HG03039 (cell line): Measurements from ENCODE around the gene TOX2.

Experiments
- ATAC-seq: cut with Tn5 transposase; IDR thresholded peaks from one replicate; pipeline ENCODE4 v1.9.1; 2021; ENCODE audit warnings: mild to moderate bottlenecking, moderate library complexity; ENCODE audit not compliant: unreplicated experiment

Gene TOX2, protein sequence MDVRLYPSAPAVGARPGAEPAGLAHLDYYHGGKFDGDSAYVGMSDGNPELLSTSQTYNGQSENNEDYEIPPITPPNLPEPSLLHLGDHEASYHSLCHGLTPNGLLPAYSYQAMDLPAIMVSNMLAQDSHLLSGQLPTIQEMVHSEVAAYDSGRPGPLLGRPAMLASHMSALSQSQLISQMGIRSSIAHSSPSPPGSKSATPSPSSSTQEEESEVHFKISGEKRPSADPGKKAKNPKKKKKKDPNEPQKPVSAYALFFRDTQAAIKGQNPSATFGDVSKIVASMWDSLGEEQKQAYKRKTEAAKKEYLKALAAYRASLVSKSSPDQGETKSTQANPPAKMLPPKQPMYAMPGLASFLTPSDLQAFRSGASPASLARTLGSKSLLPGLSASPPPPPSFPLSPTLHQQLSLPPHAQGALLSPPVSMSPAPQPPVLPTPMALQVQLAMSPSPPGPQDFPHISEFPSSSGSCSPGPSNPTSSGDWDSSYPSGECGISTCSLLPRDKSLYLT

DNA sequence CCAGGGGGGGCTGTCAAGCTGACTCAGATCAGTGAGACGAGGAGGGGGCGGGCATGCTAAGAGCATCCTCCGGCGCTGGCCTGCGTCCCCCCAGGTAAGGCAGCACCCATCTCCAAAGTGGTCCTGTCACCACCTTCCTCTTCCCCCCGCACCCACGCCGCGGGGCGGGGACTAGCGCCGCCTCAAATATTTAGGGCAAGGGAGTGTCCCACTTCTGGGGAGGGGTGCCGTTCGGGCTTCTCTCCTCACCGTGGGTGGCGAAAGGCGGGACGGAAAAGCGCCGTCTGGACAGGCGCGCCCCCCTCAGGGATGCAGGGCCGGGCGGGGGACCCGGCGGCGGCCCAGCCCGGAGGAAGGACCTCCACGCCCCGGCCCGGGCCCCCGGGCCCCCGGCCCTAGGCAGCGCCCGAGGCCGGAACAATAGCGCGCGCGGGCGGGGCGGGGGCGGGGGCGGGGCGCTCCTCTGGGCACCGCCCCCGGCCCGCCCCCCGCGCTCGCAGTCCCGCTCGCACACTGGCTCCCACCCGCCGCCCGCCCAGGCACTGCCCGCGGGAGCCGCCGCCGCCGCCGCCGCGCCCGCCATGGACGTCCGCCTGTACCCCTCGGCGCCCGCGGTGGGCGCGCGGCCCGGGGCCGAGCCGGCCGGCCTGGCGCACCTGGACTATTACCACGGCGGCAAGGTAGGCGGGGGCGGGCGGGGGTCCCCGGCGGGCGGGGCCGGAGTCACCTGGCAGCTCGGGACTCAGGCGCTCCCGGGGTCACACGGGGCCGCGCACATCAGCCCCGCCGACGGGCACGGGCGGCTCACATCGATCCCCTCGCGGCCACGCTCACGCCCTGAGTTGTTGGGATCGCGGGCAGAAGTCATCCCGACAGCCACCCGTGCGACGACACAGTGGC lies at the start of gene TOX2:
TOX2 (plus strand) TSS at position 542 of the 900 bp plus-strand sequence; CDS start at position 582, 40 bp downstream.
- peak; percentile 39 for ATAC-seq

DNA sequence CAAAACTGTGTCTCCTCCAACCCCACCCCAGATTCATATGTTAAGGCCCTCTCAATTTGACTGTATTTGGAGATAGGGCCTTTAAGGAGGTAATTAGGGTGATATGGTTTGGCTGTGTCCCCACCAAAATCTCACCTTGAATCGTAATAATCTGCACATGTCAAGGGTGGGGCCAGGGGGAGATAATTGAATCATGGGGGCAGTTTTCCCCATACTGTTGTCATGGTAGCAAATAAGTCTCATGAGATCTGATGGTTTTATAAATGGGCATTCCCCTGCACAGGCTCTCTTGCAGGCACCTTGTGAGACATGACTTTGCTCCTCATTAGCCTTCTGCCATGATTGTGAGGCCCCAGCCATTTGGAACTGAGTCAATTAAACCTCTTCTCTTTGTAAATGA lies 46.6 kb upstream of the TOX2 start:
- no peak for ATAC-seq

DNA sequence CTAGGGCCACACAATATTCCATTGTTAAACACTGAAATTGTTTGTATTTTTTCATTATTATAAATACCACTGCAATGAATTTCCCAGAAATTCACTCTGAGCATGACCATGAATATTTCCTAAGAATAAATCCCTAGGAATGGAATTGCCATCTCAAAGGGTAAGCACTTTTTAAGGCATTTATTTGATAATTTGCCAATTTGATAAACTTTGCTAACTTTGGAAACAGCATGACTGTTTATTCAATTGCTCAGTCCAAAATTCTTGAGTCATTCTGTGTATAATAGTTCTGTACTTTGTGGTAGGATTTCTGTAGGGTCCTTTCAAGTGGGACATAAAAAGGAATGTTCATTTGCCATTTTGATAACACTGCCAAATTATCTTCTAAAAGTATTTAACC lies 44.2 kb upstream of the TOX2 start:
- ATAC-seq: no peak

DNA sequence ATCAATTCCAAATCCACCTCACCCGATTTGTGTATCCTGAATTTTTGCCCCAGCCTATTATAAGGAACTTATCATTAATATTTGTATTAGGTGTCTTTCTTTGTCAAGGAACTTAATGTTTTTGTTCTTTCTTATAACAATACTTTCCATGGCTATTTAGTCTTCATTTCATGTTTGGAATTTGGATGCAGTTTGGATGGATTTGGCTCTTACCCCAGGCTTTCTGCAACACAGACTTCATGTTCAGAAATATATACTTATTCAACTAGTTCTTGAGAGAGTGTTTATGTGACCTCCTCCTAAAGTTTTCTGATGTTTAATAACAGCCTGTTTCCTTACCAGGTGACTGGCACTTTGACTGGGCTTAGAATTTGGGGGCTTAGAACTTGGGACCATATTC lies 35.9 kb upstream of the TOX2 start:
- ATAC-seq: no peak

DNA sequence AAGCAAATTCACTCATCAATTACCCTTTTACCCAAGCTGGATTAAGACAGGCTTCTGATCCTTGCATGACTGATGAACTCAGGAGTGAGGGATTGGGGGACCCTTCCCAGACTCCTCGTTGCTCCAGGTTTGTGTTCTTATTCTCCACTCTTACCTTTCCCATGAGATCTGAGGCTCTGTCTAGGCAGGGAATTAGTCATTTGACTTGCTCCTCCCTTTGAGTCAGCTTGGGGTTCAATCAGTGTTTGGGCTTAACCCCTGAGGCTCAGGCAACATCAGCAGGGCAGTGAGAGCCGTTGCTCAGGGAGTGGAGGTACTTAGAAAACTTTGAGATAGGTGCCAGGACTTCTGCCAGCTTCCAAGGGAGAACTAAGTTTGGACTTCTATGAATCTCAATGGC lies 20.7 kb upstream of the TOX2 start:
- ATAC-seq: no peak

DNA sequence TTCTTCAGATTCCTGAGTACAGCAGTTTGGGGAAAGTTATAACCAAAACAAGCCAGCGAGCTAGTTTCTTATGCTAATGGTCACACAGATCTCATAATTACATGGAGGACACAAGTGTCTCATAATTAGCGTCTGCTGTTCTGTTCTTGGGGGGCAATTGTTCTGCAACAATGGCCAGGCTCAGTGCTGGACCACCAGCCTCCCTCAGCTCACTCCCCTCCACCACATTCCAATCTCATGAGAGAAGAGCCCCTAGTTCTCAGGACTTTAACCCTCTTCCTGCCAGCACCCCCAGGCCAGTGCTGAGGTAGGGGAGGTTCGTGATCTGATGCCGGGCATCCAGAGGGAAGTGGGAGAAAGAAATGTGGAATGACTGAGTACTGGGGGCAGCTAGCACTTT lies 20.2 kb upstream of the TOX2 start:
- no peak for ATAC-seq

DNA sequence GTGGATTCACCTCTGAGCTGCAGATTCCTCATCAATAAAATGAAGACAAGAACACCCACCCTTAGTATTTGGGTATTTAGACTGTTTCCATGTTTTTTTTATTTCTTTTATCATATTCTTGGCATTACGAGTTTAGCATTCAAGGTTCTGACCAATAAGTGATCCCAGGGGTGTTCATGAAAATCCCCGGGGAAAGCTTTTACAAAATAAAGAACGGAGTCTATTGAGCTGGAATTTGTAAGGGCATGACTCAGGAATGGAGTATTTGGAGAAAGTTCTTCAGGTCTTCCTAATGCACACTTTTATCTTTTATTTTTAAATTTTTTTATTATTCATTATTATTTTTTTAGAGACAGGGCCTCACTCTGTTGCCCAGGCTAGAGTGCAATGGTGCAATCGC lies 19.4 kb upstream of the TOX2 start:
- no peak for ATAC-seq

DNA sequence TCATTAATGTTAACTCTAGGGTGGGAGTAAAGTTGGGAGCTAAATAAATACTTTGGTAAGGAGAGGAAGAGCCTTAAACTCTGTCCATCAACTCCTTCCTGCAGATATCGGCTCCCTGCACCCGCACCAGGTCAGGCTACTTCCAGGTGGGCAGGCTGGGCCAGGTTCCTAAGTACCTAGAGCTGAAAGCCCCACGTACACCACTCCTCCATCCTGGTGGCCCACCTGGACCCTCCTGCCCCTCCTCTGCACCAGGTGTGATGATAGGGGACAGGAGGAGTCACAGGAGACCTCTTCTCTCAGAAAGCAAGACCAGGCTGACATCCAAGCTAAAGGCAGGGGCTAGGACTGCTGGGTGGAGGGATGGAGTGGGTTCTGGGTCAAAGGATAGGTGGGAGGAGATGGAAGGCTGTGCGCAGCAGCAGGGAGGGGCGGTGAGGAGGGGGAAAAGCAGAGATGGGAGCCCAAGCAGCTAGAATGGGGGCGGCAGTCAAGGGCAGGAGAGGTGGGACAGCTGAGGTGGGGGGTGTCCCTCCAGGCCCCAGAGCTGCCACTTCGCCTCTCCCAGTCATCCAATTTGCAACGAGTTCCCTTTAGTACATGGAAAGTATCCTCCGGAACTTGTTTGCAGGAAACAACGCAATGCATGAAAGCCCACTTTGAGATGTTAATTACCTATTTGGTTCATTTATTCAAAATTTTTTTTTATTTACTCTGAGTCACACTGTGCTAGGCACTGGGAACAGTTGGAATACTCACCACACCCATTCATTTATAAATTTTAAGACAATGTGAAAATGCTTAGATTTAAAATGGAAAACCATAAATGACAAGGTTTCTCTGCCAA lies 15.2 kb upstream of the TOX2 start:
- ATAC-seq: no peak

DNA sequence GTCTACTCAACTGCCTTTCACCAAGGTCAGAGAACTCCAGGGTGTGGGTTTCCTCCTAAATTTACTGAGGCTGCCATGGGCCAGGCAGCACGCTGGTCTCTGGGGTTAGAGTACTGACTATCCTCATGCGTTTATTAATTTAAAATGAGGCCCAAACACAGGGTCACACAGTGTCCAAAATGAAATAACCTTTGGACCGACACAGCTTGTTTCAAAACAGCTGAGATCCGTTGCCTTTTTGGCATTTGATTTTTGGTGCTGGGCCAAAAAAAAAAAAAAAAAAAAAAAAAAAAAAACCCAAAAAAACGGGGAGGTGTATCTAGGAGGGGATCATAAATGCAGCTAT lies 14.6 kb upstream of the TOX2 start:
- ATAC-seq: no peak

DNA sequence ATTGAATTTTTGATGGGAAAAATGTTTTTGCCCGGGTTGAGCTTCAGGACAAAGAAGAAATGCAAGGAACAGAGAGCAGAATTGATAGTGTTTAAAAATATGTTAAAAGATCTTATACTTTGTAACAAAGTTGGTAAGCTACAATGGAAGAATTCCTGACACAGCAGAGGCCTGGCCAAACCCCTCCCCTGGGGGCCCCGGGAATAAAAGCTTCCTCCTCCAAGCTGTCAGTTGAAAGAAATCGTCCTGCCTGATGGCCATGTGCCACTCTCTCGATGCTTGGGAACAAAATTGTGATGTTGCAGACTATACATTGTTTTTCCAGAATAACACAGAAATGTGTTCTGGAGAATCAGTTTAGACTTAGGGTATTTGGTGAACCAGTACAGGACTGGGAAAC lies 14.2 kb upstream of the TOX2 start:
- no peak for ATAC-seq

DNA sequence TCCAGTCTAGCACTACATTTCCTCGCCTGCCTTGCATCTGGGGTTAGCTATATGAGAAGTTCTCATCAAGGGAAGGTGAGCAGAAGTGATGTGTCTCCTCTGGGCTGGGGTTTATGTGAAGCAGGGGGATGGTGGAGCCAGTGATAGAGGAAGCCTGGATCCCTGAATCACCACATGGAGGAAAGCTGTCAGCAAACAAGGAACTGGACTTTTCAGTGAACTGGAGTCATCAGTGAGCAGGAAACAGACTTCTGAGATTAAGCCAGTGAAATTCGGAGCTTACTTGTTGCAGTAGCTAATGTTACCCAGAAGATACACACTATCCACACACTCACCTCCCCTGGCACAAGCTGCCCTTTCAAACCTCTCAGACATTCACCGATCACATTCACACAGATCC lies 13.4 kb upstream of the TOX2 start:
- no peak for ATAC-seq

DNA sequence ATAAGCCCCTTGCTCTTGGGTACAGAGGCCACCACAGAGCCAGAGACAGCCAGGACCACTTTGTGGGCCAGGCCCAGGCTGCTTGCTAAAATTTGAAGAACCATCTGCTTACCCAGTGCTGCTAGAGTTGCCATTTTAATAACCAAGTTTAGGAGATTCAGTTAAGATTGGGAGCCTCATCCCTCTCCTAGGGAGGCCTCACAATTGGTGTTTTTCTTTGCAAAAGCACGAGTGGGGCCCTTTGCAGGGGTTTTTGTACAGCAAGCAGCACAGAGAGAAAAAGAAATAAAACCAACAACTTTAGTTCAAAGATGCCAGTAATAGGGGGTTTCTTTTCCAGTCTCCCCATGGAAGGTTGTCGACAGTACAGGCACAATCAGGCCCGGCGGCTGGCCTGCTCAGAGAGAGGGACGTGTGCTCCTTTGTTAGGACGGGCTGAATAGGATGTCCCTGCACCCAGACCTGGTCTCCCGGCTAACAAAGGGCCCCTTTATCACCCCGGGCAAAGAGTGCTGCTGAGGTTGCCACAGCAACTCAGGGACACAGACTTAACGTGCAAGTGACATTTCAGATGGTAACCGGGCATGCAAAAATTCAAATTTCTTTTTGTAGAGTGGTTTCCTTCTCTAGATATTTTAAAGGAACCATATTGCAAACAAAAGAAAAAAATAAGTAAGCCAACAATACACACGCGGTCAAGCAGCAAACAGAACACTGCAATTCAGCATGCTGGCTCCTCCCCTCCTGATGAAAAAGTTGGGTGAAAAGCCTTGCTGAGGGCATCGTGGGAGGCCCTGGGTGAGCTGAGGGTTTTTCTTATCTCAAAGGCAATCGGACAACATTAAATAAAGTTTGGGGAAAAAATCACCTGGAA lies 10.5 kb upstream of the TOX2 start:
- ATAC-seq: no peak

DNA sequence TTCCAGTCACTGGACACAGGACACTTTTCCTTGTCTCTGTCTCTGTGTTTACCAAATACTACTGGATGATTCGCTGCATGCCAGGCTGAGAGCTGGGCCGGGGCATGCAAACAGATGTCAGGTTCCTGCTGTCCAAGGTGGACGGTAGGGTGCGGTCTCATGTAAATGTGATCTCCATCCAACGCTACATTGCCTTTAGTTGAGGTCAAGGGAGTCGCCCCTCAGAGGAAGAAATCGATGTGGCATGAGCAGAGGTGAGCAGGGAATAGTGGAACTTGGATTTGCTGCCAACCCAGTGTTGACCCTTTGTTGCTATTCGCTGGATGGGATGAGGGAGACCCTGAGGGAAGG lies 9.8 kb upstream of the TOX2 start:
- ATAC-seq: no peak

DNA sequence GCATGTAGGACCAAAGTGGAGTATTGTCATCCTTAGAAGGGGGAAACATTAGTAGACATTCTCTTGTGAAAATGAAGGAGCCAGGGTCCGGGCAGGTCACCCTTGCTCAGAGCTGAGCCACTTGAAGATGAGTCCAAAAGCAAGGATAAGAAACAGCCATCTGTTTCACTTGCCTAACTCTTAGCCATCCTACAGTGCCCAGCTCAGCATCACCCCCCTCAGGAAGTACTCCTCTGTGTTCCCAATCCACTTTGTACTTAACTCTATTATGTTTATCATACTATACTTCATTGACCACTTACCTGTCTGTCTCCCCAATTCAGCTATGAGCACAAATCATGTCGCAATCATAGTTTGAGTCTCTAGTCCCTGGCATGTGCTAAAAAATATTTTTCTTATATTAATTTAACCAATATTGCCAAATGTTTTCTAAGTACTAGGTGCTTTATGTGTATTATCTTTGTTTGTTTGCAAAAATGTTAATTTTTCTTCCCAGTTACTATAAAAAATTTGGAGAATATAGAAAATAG lies 8.1 kb upstream of the TOX2 start:
- no peak for ATAC-seq

DNA sequence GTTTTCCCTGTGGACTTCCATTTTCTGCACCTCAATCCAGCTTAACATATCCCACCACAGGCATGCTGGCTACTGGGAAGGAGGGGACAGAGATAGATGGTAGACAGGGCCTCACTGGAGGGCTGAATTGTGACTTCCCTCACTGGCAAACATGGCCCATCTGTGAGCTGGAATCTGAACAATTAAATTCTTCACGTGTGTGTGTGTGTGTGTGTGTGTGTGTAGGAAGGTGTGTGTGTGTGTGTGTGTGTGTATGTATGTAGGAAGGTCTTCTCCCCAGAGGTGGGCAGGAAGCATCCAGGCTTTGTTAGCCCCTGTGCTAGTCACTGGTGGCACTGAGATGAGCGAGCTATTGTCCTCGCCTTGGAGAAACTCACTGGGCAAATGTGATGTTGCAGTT lies 5.4 kb upstream of the TOX2 start:
- ATAC-seq: no peak

DNA sequence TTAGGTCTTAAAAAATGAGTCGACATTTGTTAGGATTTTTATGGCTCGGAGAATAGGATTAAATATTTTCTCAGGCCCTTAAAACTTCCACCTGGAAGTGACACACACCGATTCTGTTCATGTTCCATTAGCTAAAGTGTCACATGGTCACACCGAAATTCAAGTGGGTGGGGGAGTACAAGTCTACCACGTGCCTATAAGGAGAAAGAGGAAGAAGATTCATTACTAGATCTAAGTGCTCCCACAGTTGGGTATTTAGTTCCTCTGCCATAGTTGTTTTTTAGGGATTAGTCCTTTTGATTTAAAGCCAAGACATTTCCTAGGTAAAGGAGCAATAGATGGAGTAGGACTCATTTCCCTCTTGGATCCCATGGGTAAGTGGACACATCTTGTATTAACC lies 4.9 kb upstream of the TOX2 start:
- ATAC-seq: no peak

DNA sequence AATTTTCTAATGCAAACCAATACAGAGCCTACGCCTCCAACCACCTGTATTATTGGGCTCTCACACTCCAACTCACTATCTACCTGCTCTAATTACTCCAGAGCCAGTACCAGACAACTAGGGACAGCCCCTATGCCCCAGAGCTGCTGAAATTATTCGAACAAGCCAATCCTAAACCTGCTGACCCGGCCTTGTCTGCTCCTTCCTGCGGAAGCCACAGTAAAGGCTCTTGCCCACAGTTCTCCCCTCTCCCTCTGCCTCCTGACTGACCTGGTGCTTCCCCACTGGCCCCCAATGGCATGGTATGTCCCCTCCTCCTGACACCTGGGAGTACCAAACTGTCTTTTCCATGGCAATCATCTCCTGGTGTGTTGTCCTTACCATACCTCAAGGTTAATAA lies 4.1 kb upstream of the TOX2 start:
- no peak for ATAC-seq

DNA sequence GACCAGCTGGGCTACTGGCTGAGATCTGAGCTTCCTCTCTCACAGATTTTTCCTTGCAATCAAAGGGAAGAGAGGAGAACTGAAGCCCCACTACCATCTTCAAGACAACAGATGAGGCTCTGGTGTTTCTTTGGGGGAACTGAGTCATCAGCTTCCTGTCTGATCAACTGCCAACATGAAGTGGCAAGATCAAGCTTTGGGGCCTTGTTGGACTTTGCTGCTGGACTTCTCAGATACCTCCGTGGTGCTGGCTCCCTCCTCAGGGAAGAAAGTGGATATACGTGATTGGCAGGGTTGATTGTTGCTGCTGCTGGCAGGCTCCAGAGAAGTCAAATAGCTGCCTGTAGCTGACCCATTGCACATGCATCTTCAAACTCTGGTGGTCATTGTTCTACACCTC lies 3.6 kb upstream of the TOX2 start:
- ATAC-seq: no peak

DNA sequence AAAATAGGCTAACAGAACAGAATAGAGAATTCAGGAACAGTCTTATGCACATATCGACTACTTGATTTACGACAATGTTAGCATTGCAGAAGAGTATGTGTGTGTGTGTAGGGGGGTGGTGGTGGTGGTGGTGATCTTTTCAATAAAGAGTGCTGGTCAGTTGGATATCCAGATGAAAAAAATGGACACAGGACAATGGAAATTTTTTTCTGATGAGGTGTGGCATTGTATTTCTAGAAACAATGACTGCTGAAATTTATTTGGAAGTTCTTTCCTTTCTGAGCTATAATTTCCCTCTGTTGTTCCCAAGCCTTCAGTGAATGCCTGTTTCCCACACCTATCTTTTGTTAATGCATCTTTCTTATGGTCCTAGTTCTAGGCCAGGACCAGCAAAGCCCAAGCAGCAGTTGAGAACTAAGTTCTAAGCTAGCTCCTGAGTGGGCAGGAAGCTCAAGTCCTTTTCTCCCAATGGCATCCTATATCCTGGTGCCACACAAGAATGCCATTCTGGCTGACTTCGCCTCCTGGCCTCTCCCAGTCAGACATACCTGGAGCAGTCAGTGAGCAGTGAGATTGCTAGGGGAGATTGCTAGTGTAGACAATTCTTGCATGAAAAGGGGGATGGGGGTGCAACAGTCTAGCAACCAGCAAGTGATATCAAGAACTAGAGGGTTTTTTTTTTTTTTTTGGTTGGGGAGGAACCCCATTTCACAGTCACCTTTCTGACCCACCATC lies 1.2 kb upstream of the TOX2 start:
- ATAC-seq: no peak
